Right lobe of liver (tissue), 6 donors: ENCODE results near the gene VRK1. TPM values are rescaled to one million over a fixed set of nuclear protein-coding genes. Genes with fewer than 3 reads are reported as not detected.
A peak's percentile ranks its signal among the peaks of the same experiment; 100 is the strongest.

ENCODE experiments used
- ATAC-seq, 4 donors: fragments of 200-7000 bp; cut with Tn5 transposase; one replicate each; pipeline ENCODE4 v1.9.1; 2020; ENCODE audit warnings: mild to moderate bottlenecking in 4 of 4, moderate library complexity in 4 of 4
- DNase-seq, 3 donors: peaks; one replicate each; pipeline ENCODE4 v3.0.0-alpha.2; 2020
- H3K27ac ChIP-seq, 3 donors: fragments of 200-600 bp; one replicate each; pipeline ENCODE4 v1.8.0; 2022
- H3K27me3 ChIP-seq, 2 donors: fragments of 200-600 bp; one replicate each; pipeline ENCODE4 v1.8.0; 2022
- H3K36me3 ChIP-seq, 4 donors: fragments of 200-600 bp; sonication (generic) in 1 of 4; one replicate each; pipeline versions ENCODE4 v1.5.1 to v1.8.0; 2017 to 2022; ENCODE audit warnings: control low read depth in 1 of 4
- H3K4me1 ChIP-seq, 4 donors: fragments of 200-600 bp; sonication (generic) in 1 of 4; one replicate each; pipeline versions ENCODE4 v1.5.1 to v1.8.0; 2017 to 2022; ENCODE audit warnings: control low read depth in 1 of 4
- H3K4me3 ChIP-seq, 3 donors: fragments of 200-600 bp; one replicate each; pipeline ENCODE4 v1.8.0; 2022
- H3K9me3 ChIP-seq, 4 donors: fragments of 200-600 bp; sonication (generic) in 1 of 4; one replicate each; pipeline versions ENCODE4 v1.5.1 to v1.8.0; 2017 to 2022; ENCODE audit warnings: control low read depth in 1 of 4
- POLR2A ChIP-seq: fragments of 450-650 bp; IDR thresholded peaks from one replicate; pipeline ENCODE4 v1.6.1; 2017; ENCODE audit warnings: antibody characterized with exemption, mild to moderate bottlenecking
- WGBS: methylation state at CpG from one replicate; pipeline ENCODE4 v1.1.6; 2018; ENCODE audit warnings: low coverage, low lambda C conversion rate; ENCODE audit not compliant: insufficient coverage; ENCODE audit errors: missing lambda C conversion rate; 5-methylcytosine and 5-hydroxymethylcytosine counted together
- intact Hi-C, 2 donors: fragments of 100-400 bp; cut with DNase I; formaldehyde crosslinking; loops; one replicate each; pipeline versions ENCODE4 v1.11.2 to v1.14.1; 2022
- total RNA-seq, 6 experiments: library from RNA; depleted of rRNA in 2 of 6; stranded (reverse); fragments of >200 nt in 2 of 6; fragmentation: NEBNext Ultra II Directional in 3 of 6; extraction: Animal tissue kit (Norgen Biotek cat#: 25700) in 3 of 6; gene quantifications; one replicate each; pipeline versions ENCODE4 v1.1.0 to v1.2.4, GENCODE V29; 2016 to 2023
- TF ChIP-seq, protein P1 (sequence below), 4 donors: fragments of 200-600 bp in 3 of 4; fragments of 450-650 bp in 1 of 4; IDR thresholded peaks; one replicate each; pipeline versions ENCODE4 v1.5.1 to v1.8.0; 2016 to 2022; ENCODE audit warnings: antibody characterized with exemption in 4 of 4, mild to moderate bottlenecking in 2 of 4
- donor health status: DM: no; HTN: yes; CAD: no.
- donor health status: DM: no; HTN: no; CAD: no.
- donor health status: DM: no; HTN: no; CAD: no.
- donor health status: DM: no; HTN: yes; CAD: no.
- donor health status: DM: no; HTN: yes; CAD: no.

VRK1 gene
- total RNA-seq, 6 experiments from 2014 or later: 1.8 to 6.9 (median 3.8) TPM

DNA sequence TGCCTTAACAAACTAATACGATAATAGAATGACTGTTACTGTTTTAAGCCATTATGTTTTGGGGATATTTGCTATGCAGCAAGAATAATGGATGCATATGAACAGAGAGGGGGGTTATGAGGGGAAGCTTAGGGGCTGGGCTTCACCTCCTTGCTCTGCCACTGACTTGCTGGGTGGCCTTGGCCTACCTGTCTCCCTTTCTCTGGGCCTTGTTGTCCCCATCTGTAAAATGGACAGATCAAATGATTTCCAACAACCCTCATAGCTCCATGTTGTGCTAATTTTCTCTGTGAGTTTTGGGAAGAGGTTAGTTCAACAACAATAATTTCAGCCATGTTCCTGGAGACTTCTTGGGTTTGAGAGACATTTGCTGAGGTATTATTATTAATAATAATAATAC is 119.6 kb downstream of the VRK1 start:
- no peak for TF ChIP-seq POLR2A
- TF ChIP-seq, protein P1, sequence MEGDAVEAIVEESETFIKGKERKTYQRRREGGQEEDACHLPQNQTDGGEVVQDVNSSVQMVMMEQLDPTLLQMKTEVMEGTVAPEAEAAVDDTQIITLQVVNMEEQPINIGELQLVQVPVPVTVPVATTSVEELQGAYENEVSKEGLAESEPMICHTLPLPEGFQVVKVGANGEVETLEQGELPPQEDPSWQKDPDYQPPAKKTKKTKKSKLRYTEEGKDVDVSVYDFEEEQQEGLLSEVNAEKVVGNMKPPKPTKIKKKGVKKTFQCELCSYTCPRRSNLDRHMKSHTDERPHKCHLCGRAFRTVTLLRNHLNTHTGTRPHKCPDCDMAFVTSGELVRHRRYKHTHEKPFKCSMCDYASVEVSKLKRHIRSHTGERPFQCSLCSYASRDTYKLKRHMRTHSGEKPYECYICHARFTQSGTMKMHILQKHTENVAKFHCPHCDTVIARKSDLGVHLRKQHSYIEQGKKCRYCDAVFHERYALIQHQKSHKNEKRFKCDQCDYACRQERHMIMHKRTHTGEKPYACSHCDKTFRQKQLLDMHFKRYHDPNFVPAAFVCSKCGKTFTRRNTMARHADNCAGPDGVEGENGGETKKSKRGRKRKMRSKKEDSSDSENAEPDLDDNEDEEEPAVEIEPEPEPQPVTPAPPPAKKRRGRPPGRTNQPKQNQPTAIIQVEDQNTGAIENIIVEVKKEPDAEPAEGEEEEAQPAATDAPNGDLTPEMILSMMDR (IDR thresholded peaks at IDR 0.05): no peak
- intact Hi-C loops: no loop called here
- 91% methylated on average over 1 of the region's 1 CpG for WGBS
- Histone ChIP-seq H3K27ac (no peak overlapping the region), H3K27me3 (no peaks in the 10 kb centered on the region), H3K36me3 (no peaks in the 10 kb centered on the region), H3K4me1 (no peaks in the 10 kb centered on the region), H3K9me3 (no peaks in the 10 kb centered on the region), H3K4me3 (no peak overlapping the region)
- no peak for ATAC-seq
- no peak for DNase-seq

DNA sequence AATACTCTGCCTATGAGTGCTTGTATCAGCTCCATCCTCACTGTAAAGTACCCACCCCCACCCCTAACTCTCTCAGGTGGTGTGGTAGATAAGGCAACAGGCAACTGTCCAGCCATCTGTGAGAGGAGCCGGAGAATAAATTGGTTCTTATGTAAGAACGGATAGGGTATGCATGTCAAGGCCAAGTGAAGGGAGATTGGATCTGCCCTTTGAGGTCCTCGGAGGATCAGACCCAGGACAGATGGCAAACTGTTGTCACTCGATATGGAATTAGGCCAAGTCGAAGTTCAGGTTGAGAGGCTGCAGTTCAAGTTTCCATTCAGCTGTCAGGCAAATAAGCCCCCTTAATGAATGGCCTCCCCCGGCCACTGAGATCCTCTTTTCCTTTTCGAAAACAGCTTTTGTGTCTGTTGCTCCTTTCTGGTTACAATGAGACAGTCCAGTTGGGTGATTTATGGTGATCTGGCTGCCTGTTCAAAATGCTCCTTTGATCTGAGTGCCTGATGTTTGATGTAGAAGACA is 120.3 kb downstream of the VRK1 start:
- no peak for TF ChIP-seq POLR2A
- TF ChIP-seq, protein P1 (IDR thresholded peaks at IDR 0.05): no peak
- no peaks in the 10 kb centered on the region for H3K36me3 ChIP-seq
- no peak for DNase-seq
- no peak overlapping the region for H3K27ac ChIP-seq
- no peak overlapping the region for H3K4me3 ChIP-seq
- H3K27me3 ChIP-seq: no peaks in the 10 kb centered on the region
- ATAC-seq: no peak
- no peaks in the 10 kb centered on the region for H3K9me3 ChIP-seq
- 77% methylated on average over 3 of the region's 7 CpGs for WGBS
- intact Hi-C loops: no loop called here
- H3K4me1 ChIP-seq: no peaks in the 10 kb centered on the region

DNA sequence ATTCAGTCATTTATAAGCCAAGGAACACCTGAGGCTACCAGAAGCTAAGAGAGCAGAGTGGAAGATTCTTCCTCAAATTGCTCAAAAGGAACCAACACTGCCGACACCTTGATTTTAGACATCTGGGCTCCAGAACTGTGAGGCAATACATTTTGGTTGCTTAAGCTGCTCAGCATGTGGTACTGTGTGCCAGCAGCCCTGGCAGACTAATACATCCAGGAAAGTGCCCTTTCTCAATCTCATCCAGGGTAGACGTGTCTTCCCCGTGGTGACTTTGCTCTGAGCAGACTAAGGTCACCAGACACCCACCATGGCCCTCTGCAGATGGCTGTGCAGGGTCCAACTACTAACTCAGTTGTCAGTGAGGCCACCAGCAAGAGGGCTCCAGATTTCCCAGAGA is 122.8 kb downstream of the VRK1 start:
- 60% methylated on average over 2 of the region's 3 CpGs for WGBS
- TF ChIP-seq, protein P1 (IDR thresholded peaks at IDR 0.05): no peak
- TF ChIP-seq POLR2A: no peak
- peak in 1 of 4 donors; percentile 43 for ATAC-seq

DNA sequence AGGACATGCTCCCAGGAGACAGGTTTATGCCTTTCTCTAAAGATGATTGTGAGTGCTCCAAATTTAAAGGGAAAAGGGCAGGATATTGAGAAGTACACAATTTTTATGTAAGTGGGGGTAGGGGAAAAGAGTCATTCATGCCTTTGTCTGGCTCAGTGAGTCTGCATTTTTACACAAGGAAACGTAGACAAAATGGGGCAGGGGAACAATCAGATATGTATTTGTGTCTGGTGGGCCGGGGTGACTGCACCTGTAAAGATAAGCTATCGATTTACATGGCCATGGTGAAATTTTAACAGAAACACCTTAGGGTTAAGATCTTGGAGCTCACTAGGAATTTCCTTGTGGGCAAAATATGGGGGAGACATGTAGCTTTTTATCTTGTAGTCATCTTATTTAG is 123.6 kb downstream of the VRK1 start:
- H3K4me3 ChIP-seq: no peak overlapping the region
- no peaks in the 10 kb centered on the region for H3K36me3 ChIP-seq
- 72% methylated on average over 3 of the region's 3 CpGs for WGBS
- DNase-seq: no peak
- no peaks in the 10 kb centered on the region for H3K27me3 ChIP-seq
- no peaks in the 10 kb centered on the region for H3K9me3 ChIP-seq
- H3K4me1 ChIP-seq: no peaks in the 10 kb centered on the region
- H3K27ac ChIP-seq: no peak overlapping the region
- TF ChIP-seq, protein P1 (IDR thresholded peaks at IDR 0.05): no peak
- TF ChIP-seq POLR2A: no peak
- ATAC-seq: no peak
- intact Hi-C loops: no loop called here

More for the DNA sequence above, 122.8 kb downstream of the VRK1 start:
- H3K9me3 ChIP-seq: no peaks in the 10 kb centered on the region
- no peak overlapping the region for H3K27ac ChIP-seq
- H3K36me3 ChIP-seq: no peaks in the 10 kb centered on the region
- no peaks in the 10 kb centered on the region for H3K27me3 ChIP-seq
- no peaks in the 10 kb centered on the region for H3K4me1 ChIP-seq
- intact Hi-C loops: no loop called here
- H3K4me3 ChIP-seq: no peak overlapping the region
- no peak for DNase-seq

DNA sequence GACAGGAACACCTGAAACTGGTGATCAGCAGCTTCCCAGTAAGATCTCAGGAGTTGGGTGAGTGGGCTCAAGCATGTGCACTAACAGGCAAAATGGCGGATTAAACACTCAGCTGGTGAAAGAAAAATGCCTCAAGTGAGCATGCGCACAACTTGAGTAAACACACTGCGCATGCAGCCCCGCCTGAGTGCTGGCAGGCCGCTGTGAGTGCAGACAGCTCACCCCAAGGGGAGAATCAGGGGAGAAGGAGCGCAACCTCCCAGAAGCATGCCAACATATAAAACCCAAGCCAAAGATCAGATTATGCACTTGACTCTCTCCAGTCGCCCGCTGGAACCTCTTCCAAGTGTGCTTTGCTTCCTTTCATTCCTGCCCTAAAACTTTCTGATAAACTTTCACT is 125.8 kb downstream of the VRK1 start:
- DNase-seq (no peak), ATAC-seq (no peak)
- no peaks in the 10 kb centered on the region for H3K4me1 ChIP-seq
- no peaks in the 10 kb centered on the region for H3K9me3 ChIP-seq
- WGBS: 76% methylated on average over 3 of the region's 8 CpGs
- H3K4me3 ChIP-seq: no peak overlapping the region
- no peaks in the 10 kb centered on the region for H3K36me3 ChIP-seq
- no peak overlapping the region for H3K27ac ChIP-seq
- TF ChIP-seq POLR2A: no peak
- TF ChIP-seq, protein P1 (IDR thresholded peaks at IDR 0.05): no peak
- intact Hi-C loops: no loop called here
- no peaks in the 10 kb centered on the region for H3K27me3 ChIP-seq
